Measurements from ENCODE around the gene TBC1D1.

- TF ChIP-seq POLR2AphosphoS5 (IDR thresholded peaks at IDR 0.05; ENCODE audit: insufficient read depth, low read depth, low read length) (no peak), CTCF (IDR thresholded peaks at IDR 0.05; ENCODE audit: extremely low read depth in 1 of 2, insufficient read depth in 1 of 2, low read depth in 1 of 2, low read length in 2 of 2) (no peak), POLR2A (IDR thresholded peaks at IDR 0.05; ENCODE audit: low read depth, low read length) (no peak), JUN (IDR thresholded peaks at IDR 0.05; ENCODE audit: borderline replicate concordance, insufficient read depth, insufficient read length, low read depth) (no peak), GATA2 (IDR thresholded peaks at IDR 0.05; ENCODE audit: insufficient read depth, insufficient read length, low read depth, low read length) (no peak), EZH2 (IDR thresholded peaks at IDR 0.05; ENCODE audit: borderline replicate concordance, low read depth, low read length, severe bottlenecking) (no peak)
Measured at GRCh38 chr4:38125816-38126215, 234.9 kb downstream of the TBC1D1 start.

Data from endothelial cell of umbilical vein (primary cell).